ENCODE measurements around the gene ARTN.
A peak's percentile ranks its signal among the peaks of the same experiment; 100 is the strongest.

ARTN gene

DNA sequence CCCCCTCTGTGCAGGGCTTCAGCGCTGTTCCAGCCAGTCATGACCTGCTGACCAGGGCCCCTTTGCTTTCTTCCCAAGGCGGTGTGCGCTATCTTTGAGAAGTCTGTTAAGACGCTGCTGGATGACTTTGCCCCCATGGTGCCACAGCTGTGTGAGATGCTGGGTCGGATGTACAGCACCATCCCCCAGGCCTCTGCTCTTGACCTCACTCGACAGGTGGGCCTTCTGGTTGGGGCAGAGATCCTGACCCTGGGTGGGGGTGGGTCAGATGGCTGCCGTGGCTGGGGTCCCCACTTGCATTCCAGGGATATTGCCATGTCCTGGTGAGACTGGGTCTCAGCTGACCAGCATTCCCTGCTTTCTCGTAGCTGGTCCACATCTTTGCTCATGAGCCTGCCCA is 27.2 kb downstream of the ARTN start:
- no peak for TF ChIP-seq POLR2A (IDR thresholded peaks at IDR 0.05; ENCODE audit: extremely low read depth, insufficient read length)
- TF ChIP-seq, protein P1, sequence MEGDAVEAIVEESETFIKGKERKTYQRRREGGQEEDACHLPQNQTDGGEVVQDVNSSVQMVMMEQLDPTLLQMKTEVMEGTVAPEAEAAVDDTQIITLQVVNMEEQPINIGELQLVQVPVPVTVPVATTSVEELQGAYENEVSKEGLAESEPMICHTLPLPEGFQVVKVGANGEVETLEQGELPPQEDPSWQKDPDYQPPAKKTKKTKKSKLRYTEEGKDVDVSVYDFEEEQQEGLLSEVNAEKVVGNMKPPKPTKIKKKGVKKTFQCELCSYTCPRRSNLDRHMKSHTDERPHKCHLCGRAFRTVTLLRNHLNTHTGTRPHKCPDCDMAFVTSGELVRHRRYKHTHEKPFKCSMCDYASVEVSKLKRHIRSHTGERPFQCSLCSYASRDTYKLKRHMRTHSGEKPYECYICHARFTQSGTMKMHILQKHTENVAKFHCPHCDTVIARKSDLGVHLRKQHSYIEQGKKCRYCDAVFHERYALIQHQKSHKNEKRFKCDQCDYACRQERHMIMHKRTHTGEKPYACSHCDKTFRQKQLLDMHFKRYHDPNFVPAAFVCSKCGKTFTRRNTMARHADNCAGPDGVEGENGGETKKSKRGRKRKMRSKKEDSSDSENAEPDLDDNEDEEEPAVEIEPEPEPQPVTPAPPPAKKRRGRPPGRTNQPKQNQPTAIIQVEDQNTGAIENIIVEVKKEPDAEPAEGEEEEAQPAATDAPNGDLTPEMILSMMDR (IDR thresholded peaks at IDR 0.05; ENCODE audit: low read depth, low read length): no peak
- TF ChIP-seq, protein P2, sequence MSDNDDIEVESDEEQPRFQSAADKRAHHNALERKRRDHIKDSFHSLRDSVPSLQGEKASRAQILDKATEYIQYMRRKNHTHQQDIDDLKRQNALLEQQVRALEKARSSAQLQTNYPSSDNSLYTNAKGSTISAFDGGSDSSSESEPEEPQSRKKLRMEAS (IDR thresholded peaks at IDR 0.05; ENCODE audit: low read depth, low read length): no peak
- no peak overlapping the region for H3K4me3 ChIP-seq (ENCODE audit: low read depth, low read length)
- no peak for DNase-seq (ENCODE audit: low read depth)

DNA sequence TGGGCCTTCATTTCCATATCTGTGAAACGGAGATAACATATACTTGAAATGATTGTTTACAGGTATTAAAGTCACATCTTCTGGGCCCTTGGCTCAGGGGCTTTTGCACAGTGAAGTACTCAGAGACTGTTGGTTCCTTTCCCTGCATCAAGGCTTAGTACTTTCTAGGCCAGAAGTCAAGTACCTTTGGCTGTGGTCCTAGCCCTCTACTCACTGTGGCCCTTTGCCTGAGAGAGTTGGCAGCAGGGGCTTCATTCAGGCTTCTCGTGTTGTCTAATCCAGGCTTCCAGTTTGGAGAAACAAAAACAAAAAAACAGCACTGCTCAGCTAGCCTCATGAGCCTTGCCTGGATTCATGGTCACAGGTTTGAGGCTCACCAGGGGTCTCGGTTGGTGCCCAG is 28.1 kb downstream of the ARTN start:
- TF ChIP-seq POLR2A (IDR thresholded peaks at IDR 0.05; ENCODE audit: extremely low read depth, insufficient read length) (no peak), MYC (IDR thresholded peaks at IDR 0.05; ENCODE audit: low read depth, low read length) (no peak)
- TF ChIP-seq, protein P1 (IDR thresholded peaks at IDR 0.05; ENCODE audit: low read depth, low read length): no peak
- TF ChIP-seq, protein P2 (IDR thresholded peaks at IDR 0.05; ENCODE audit: low read depth, low read length): no peak
- no peak for DNase-seq (ENCODE audit: low read depth)

DNA sequence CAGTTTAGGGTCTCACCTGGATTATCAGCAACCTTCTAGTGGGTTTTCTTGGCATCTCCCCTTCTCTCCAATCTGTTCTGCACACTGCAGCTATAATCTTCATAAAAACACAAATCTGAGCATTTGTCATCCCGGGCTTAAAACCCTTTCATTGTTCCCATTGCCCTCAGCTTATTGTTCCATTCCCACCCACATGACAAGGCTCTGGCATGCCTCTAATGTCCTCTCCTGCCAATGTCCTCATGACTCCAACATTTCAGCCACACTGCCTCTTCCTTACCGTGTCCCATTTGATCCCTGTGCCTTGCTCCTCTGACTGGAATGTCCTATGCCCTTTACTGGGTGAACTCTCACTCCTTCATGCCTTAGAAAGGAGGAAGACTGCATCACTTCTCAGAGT is 28.7 kb downstream of the ARTN start:
- no peak overlapping the region for H3K4me3 ChIP-seq (ENCODE audit: low read depth, low read length)
- no peak for DNase-seq (ENCODE audit: low read depth)
- TF ChIP-seq, protein P2 (IDR thresholded peaks at IDR 0.05; ENCODE audit: low read depth, low read length): no peak
- TF ChIP-seq POLR2A (IDR thresholded peaks at IDR 0.05; ENCODE audit: extremely low read depth, insufficient read length): no peak
- TF ChIP-seq MYC (IDR thresholded peaks at IDR 0.05; ENCODE audit: low read depth, low read length): no peak
- TF ChIP-seq, protein P1 (IDR thresholded peaks at IDR 0.05; ENCODE audit: low read depth, low read length): no peak

More for the DNA sequence above, 28.1 kb downstream of the ARTN start:
- no peak overlapping the region for H3K4me3 ChIP-seq (ENCODE audit: low read depth, low read length)

DNA sequence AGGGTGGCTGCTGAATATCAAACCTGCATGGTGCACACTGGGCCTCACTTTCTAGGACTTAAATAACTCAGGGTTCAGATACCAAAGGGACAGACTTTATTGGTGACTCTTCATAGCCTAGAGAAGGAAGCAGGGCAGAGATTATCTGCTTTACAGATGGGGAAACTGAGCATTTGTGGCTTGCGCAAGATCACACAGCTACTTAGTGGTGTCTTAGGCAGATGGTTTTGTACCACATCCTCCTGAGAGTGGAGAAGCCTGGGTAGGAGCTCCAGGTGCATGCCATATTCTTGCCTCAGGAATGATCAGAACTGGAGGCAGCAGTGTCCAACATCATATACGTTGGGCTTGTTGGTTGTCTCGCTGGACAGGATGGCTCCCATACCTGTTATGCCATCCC is 29.4 kb downstream of the ARTN start:
- H3K4me3 ChIP-seq (ENCODE audit: low read depth, low read length): no peak overlapping the region
- TF ChIP-seq, protein P1 (IDR thresholded peaks at IDR 0.05; ENCODE audit: low read depth, low read length): no peak
- no peak for TF ChIP-seq POLR2A (IDR thresholded peaks at IDR 0.05; ENCODE audit: extremely low read depth, insufficient read length)
- TF ChIP-seq, protein P2 (IDR thresholded peaks at IDR 0.05; ENCODE audit: low read depth, low read length): no peak
- TF ChIP-seq MYC (IDR thresholded peaks at IDR 0.05; ENCODE audit: low read depth, low read length): no peak
- DNase-seq (ENCODE audit: low read depth): peak; percentile 64

DNA sequence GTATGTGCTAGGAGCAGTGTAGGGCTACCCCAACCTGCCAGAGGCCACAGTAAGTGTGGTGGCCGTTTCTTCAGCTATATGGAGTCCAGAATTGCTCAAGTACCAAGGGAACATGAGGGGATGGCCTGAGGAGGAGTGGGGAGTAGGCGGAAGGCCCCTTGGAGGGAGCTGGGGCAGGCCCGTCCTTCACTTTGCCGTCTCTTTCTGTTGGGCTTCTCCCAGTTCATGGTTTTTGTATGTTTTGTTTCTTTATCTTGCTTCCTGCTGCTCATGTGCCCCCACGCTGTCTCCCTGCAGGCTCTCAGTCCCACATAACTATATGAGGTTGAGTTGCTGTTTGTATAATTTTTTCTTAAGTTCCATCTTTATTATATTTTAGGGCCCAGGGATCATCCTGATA is 30.3 kb downstream of the ARTN start:
- no peak overlapping the region for H3K4me3 ChIP-seq (ENCODE audit: low read depth, low read length)
- TF ChIP-seq POLR2A (IDR thresholded peaks at IDR 0.05; ENCODE audit: extremely low read depth, insufficient read length): no peak
- TF ChIP-seq, protein P1 (IDR thresholded peaks at IDR 0.05; ENCODE audit: low read depth, low read length): no peak
- TF ChIP-seq, protein P2 (IDR thresholded peaks at IDR 0.05; ENCODE audit: low read depth, low read length): no peak
- no peak for TF ChIP-seq MYC (IDR thresholded peaks at IDR 0.05; ENCODE audit: low read depth, low read length)
- peak; percentile 52 for DNase-seq (ENCODE audit: low read depth)

DNA sequence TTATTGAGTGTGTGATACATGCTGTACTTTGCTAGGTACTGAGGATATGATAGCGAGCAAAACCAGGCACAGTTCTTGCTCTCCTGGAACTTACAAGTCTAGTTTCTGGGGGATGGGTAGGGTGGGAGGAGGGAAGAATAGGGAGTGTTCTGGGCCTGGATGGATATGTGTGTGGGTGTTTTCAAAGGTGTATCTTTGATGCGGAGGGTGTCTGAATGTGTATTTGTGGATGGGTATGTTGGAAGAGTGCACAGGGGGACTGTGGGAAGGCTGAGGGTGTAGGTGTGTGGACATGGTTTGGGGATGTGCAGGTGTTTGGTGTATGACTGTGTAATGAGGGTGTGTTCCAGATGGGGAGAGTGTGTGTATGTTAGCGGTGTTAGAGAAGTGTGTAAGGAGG is 31.7 kb downstream of the ARTN start:
- no peak for DNase-seq (ENCODE audit: low read depth)
- H3K4me3 ChIP-seq (ENCODE audit: low read depth, low read length): no peak overlapping the region
- TF ChIP-seq MYC (IDR thresholded peaks at IDR 0.05; ENCODE audit: low read depth, low read length) (no peak), POLR2A (IDR thresholded peaks at IDR 0.05; ENCODE audit: extremely low read depth, insufficient read length) (no peak)
- TF ChIP-seq, protein P2 (IDR thresholded peaks at IDR 0.05; ENCODE audit: low read depth, low read length): no peak
- TF ChIP-seq, protein P1 (IDR thresholded peaks at IDR 0.05; ENCODE audit: low read depth, low read length): no peak
